Stimulated activated CD4-positive, alpha-beta T cell treated with anti-CD3 and anti-CD28 coated beads, Interleukin-12 subunit alpha, Interleukin-12 subunit beta, amount 100 ng/mL, for 48 hours (primary cell): ENCODE measurements around the gene EML5.
A peak's percentile ranks its signal among the peaks of the same experiment; 100 is the strongest.
"Not testable (repeated sequence)": the region's sequence is repeated elsewhere in the genome, so short reads cannot be mapped to it uniquely, and the experiment has no call there.

Experiments
- DNase-seq, 3 donors: peaks; one replicate each; pipeline ENCODE4 v3.0.0-alpha.2; 2020; ENCODE audit warnings: low read depth in 2 of 3, low spot score in 1 of 3

EML5 gene

GRCh38 chr14:88804035-88804434 lies 11.3 kb upstream of the EML5 start:
- no peak for DNase-seq

DNA sequence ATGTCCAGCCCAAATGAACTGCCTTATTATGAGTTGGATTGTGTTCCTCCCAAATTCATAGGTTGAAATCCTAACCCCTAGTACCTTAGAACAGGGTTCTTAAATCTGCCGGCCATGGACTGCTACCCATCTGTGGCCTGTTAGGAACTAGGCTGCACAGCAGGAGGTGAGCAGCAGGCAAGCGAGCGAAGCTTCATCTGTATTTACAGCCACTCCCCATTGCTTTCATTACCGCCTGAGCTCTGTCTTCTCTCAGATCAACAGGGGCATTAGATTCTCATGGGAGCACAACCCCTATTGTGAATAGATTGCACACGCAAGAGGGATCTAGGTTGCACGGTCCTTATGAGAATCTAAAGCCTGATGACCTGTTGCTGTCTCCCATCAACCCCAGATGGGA lies 9.8 kb upstream of the EML5 start:
- no peak for DNase-seq

GRCh38 chr14:88799522-88799921 lies 6.8 kb upstream of the EML5 start:
- no peak for DNase-seq

DNA sequence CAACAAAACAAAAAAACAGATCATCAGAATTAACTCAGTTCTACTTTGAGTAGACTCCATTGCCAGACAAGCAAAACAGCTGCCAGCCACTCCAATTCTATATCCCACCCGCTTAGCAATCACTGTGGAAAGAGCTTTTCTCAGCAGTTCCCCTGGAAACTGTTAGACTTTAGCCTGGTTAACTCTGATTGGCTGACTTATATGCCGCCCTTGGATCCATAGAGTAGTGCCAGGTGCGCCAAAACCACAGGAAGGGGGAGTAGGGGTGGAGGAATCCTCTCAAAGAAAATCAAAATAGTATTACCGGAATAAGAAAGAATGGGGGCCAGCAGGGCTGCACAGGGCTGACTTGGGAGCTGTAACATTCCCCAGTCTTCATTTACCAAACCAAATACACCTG lies 5.4 kb upstream of the EML5 start:
- no peak for DNase-seq

- DNase-seq: peak in 1 of 3 donors; percentile 1
Measured at GRCh38 chr14:88793259-88793625, 489 bp upstream of the EML5 start.

DNA sequence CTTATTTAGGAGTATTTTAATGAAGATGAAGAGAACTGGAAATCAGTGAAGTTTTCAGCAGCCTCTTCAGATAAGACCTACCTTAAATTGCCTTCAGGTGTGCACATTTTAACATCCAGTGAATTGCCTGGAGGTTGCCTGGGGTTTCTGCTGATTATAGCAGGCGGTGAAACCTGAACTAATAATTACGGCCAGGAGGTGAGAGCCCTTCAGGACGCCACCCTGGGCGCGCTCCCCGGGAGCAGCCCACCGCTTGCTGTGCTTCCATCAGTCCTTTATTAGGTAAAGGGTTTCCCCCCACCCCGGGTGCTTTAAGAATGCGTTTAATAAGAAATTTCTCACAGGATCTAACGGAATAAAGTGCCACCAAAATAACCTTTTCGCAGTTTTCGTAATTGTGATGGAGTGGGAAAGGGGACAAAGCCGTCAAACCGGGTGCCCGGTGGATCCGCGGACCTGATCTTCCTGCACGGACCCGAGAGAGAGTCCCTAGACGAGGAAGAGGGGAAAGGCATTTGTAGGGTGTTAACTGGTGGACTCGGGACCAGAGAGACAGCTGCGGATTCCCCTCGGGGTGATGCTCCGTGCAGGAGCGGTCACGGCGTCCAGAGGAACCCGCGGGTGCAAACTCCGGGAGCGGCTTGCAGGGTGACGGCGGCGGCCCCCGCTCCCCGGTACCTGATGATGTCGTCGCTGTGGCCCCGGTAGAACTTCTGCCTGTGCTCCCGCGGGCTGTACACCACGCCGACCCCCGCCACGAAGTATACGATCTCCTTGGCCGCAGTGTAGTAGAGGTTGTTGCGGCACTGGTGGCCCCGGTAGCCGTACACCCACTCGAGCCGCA lies 902 bp downstream of the EML5 start:
- peak in 2 of 3 donors; percentile 8 to 13 for DNase-seq

GRCh38 chr14:88791252-88791621 lies 1.5 kb downstream of the EML5 start:
- no peak for DNase-seq

DNA sequence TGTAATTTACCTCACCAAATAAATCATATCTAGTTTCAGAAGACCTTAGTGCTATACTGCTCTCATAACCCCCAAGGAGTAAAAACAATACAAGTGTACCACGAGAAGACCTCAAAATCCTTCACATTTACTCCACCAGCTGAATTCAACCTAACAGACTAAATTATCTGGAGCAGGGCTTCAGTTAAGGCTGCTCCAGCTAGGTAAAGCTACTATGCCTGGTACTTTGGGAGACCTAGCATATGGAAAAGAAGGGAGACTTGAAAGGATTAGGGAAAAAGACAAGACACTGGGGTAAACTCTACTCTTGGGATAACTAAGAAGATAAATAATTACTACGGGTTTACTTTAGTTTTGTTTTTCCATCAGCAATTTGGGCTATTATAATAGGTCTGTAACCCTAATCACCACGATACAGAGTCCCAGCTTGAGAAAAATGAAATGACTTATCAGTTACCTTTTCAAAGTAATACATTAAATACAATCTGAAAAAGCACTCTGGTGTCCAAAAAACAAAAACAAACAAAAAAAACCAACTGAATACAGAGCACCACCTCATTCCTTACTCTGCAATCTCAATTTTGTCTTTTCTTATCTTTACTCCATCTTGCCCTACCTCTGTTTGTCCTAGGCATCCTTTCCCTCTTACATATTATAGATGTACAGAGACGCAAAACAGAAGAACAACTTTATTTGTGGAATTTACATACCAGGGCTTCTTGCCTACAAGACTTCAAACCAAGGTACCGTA lies 2.1 kb downstream of the EML5 start:
- DNase-seq: no peak

DNA sequence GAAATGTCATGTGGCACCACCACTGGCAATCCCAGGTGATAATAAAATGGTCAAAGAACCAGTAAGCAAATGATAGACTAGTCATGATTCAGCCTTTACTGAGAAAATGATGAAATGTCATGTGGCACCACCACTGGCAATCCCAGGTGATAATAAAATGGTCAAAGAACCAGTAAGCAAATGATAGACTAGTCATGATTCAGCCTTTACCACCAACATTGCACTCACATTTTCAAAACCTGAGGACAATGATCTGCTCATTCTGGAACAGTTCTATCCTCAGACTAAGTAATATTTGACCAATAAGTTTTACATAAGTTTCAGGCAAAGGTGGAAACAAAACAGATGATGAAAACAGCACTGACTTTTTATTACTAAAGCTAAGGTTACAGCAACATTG lies 3.2 kb downstream of the EML5 start:
- DNase-seq: not testable (repeated sequence)

DNA sequence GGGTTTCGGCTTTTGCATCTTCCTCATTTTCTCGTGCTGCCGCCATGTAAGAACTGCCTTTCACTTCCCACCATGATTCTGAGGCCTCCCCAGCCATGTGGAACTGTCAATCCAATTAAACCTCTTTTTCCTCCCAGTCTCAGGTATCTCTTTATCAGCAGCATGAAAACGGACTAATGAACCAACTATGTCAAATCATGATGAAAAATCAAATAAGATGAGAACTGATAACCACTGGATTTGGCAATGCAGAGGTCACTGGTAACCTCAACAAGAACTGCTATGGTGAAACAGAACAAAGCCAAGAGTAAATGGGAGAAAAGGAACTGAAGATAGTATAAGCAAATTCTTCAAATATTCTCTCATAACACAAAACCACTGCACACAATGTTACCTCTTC lies 6.0 kb downstream of the EML5 start:
- DNase-seq: no peak

- no peak for DNase-seq
Measured at GRCh38 chr14:88785911-88786310, 6.8 kb downstream of the EML5 start.

- no peak for DNase-seq
Measured at GRCh38 chr14:88775532-88775931, 17.2 kb downstream of the EML5 start.

- DNase-seq: no peak
Measured at GRCh38 chr14:88770736-88771135, 22.0 kb downstream of the EML5 start.

DNA sequence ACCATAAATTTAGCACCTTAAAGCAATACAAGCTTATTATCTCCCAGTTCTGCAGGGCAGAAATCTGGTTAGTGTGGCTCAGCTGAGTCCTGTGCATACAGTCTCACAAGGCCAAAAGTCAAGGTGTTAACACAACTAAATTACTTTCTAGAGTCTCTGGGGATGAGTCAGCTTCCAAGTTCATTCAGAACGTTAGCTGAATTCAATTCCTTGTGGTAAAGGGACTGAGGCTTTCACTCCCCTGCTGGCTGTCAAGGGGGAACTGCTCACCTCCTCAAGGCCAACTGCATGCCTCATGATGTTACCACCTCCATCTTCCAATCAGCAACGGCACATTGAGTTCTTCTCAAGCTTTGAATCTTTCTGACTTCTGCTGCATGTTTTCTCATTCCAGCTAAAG lies 27.6 kb downstream of the EML5 start:
- DNase-seq: no peak

- no peak for DNase-seq
Measured at GRCh38 chr14:88753873-88754272, 38.9 kb downstream of the EML5 start.

- no peak for DNase-seq
Measured at GRCh38 chr14:88750945-88751344, 41.8 kb downstream of the EML5 start.

- DNase-seq: no peak
Measured at GRCh38 chr14:88750413-88750812, 42.3 kb downstream of the EML5 start.

- DNase-seq: no peak
Measured at GRCh38 chr14:88749139-88749538, 43.6 kb downstream of the EML5 start.

DNA sequence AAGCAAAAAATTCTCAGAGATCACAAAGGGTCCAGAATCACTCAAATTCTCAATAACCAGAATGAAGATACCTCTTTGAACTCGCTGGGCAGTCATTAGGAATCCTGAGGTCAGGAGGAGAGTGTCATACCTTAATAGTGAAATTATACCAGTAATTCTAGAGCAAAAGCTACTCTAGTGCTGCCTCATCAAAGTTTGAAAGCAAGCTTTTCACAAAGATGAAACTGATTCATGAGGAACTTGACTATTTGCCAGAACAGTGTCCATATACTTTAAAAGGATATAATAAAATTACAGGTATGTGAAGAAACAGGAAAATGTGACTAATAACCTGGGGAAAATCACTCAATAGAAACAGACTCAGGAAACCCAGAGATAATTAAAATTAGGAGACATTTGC lies 44.5 kb downstream of the EML5 start:
- no peak for DNase-seq

DNA sequence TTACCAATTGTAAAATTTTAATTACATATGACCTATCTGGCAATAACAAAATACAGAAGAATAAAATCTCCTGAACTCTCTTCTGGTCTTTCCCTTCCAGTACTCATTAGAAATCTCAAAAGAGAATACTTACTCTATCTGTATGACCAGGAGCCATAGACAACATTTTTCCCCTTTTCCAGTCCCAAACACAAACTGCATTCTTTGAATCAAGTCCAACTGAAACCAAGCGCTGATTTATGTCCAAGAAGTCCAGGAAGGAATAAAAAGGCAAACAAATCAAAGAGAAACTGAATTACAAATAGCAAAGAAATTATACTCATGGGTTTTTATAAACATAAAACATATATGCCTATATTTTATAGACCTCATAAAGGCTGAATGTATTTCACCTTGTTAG lies 46.7 kb downstream of the EML5 start:
- no peak for DNase-seq

GRCh38 chr14:88737245-88737644 lies 55.5 kb downstream of the EML5 start:
- DNase-seq: no peak

DNA sequence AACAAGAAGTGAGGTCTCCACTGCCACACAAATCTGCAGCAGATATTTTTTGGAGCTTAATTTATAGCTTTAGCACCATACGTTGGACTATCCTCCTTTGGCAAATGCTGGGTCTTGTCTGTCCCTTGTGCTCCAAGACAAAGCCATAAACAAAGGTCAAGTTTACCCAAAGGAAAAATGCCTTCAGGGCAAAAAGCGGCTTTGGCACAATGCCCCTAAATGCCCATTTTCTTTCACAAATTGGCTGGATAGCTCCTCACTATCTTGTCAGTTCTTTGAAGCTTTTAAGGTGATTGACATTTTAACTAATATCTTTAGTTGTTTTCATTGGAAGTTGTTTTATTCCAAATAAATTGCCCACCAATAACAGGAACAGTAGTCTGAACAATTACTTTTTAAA lies 59.6 kb downstream of the EML5 start:
- DNase-seq: no peak

DNA sequence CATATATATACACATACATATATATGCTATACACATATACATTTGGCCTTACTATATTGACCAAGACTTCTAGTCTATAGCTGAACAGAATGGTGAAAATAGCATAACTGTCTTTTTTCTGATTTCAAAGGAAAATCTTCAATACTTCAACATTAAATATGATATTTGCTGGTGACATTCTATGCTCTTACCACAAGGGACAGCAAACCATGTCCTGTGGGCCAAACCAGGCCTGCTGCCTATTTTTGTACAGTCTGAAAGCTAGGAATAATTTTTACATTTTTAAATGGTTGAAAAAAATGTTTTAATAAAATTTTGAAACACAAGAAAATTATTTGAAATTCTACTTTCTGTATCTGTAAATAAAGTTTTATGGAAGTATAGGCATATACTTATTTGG lies 63.6 kb downstream of the EML5 start:
- no peak for DNase-seq
